Skeletal muscle satellite cell (primary cell): Measurements from ENCODE around the gene ARHGAP23.
"Not testable (repeated sequence)": the region's sequence is repeated elsewhere in the genome, so short reads cannot be mapped to it uniquely, and the experiment has no call there.

Source experiments
- H3K27me3 ChIP-seq: 2 replicates; pipeline ENCODE4 v1.7.0; 2013; ENCODE audit warnings: low read length; ENCODE audit not compliant: control insufficient read depth, insufficient read depth
- H3K36me3 ChIP-seq: 2 replicates; pipeline ENCODE4 v1.7.0; 2013; ENCODE audit warnings: mild to moderate bottlenecking, control low read depth, low read length; ENCODE audit not compliant: insufficient read depth
- H3K4me1 ChIP-seq: 2 replicates; pipeline ENCODE4 v1.7.0; 2013; ENCODE audit warnings: low read length; ENCODE audit not compliant: control insufficient read depth, insufficient read depth
- H3K4me2 ChIP-seq: 2 replicates; pipeline ENCODE4 v1.7.0; 2013; ENCODE audit warnings: mild to moderate bottlenecking, low read length
- H3K4me3 ChIP-seq: 2 replicates; pipeline ENCODE4 v1.7.0; 2013; ENCODE audit warnings: low read length
- H3K9ac ChIP-seq: 2 replicates; pipeline ENCODE4 v1.7.0; 2013; ENCODE audit warnings: mild to moderate bottlenecking, low read depth, low read length, moderate library complexity
- H3K9me3 ChIP-seq: replicated peaks from 2 replicates; pipeline ENCODE4 v1.7.0; 2013; ENCODE audit warnings: mild to moderate bottlenecking, control low read depth, low read length

Gene ARHGAP23

DNA sequence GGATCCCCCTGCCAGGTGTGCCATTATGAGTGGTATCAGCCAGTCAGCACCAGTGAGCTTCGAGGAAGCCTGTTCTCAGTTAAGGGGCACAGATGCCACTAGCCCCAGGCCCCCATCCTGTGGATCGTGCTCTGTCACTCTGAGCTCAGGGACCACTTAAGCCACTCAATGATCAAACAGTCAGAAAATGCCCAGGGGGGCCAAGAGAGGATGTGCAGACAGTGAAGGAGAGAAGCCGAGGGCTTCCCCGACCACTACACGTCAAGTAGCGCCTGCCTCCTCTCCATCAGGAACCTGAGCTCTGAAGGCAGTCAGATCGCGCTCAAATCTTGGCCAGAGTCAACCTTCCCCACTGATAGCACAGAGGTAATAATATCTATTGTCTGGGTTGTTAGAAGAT, 98.3 kb downstream of the ARHGAP23 start:
- not testable (repeated sequence) for H3K4me1 ChIP-seq, H3K4me2 ChIP-seq, H3K36me3 ChIP-seq

DNA sequence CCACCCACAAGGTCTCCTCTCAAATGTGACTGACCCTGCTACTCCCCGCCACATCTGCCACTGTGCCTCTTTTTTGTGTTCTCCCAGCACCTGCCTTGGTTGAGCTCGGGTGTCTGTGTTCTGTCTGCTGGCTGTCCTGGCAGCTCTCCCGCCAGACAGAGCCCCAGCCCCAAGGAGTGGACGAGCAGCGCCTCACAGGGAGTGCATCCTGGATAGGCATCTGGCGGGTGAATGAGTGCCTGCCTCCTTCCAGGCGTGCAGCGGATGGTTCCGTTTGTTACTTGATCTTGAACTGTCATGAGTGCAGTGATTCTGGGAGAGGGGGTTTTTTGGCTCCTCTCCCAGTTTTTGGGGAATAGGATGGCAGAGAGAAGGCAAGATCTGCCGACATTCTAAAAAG, 99.9 kb downstream of the ARHGAP23 start:
- not testable (repeated sequence) for H3K4me1 ChIP-seq, H3K4me2 ChIP-seq, H3K9me3 ChIP-seq, H3K36me3 ChIP-seq, H3K4me3 ChIP-seq, H3K9ac ChIP-seq
- H3K27me3 ChIP-seq, result peaks cover 20% of the 10 kb centered on the region

More for the DNA sequence above, 98.3 kb downstream of the ARHGAP23 start:
- H3K9me3 ChIP-seq, H3K4me3 ChIP-seq, H3K9ac ChIP-seq: not testable (repeated sequence)
- H3K27me3 ChIP-seq, result peaks cover 20% of the 10 kb centered on the region

DNA sequence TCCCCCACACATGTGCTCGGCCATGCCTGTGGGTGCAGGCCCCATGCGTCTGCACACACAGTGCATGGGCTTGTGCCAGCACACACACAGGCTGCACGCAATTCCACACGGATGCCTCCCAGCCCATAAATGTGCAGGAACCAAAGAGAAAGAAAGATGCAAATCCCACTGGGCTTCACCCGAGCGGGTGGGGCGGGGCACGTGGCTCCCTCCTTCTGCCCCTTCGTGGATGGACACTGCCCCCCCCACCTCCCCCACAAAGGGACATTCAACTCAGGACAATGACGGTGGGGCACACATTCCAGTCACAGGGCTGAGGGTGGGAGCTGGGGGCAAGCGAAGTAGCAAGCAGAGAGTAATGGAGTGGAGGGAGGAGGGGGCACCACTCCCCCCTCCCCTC, 102.6 kb downstream of the ARHGAP23 start:
- H3K9ac ChIP-seq, H3K4me1 ChIP-seq, H3K9me3 ChIP-seq, H3K4me3 ChIP-seq, H3K36me3 ChIP-seq, H3K4me2 ChIP-seq: not testable (repeated sequence)
- H3K27me3 ChIP-seq, result peaks cover 31% of the 10 kb centered on the region

DNA sequence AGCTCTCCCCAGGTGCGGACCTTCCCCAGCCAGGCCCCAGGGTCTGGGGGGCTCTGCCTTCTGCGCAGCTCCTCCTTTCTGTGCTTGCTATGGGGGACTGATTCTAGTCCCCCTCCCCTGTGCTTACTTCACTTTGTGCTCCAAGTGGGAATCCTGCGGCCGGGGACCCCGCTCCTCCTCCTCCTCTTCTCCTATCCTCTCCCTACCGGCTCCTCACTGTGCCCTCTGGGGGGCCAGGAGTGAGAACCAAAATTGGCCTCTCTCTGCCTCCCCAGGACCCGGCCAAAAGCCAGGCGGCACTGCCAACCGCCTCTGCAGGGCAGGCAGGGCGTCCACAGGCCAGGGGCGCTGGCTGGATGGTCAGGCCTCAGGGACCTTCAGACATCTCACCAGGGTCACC, 103.5 kb downstream of the ARHGAP23 start:
- not testable (repeated sequence) for H3K4me2 ChIP-seq, H3K4me3 ChIP-seq, H3K4me1 ChIP-seq, H3K36me3 ChIP-seq, H3K9ac ChIP-seq, H3K9me3 ChIP-seq
- peaks cover 39% of the 10 kb centered on the region for H3K27me3 ChIP-seq

DNA sequence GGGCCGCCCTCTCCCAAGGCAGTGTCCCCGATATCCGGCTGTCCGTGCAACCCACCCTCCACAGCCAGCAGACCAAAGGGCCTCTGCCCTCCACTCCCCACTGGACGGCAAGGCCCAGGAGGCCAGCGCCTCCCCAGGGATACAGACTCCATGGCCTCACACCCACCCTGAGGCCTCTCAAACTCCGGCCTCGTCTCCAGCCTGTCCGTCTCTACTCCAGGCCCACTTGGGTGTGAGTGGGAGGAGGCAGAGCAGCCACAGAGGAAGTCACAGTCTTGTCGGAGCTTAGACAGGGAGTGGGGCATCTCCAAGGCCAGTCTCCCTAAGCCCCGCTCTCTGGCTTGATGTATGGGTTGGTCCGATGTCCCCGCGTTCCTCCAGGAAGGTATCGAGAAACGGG, 104.2 kb downstream of the ARHGAP23 start:
- H3K4me1 ChIP-seq, result no peaks in the 10 kb centered on the region
- H3K4me2 ChIP-seq, result no peak overlapping the region
- no peaks in the 10 kb centered on the region for H3K36me3 ChIP-seq
- no peak overlapping the region for H3K9ac ChIP-seq
- peaks cover 39% of the 10 kb centered on the region for H3K27me3 ChIP-seq
- no peak overlapping the region for H3K4me3 ChIP-seq
- H3K9me3 ChIP-seq, result no peaks in the 10 kb centered on the region

DNA sequence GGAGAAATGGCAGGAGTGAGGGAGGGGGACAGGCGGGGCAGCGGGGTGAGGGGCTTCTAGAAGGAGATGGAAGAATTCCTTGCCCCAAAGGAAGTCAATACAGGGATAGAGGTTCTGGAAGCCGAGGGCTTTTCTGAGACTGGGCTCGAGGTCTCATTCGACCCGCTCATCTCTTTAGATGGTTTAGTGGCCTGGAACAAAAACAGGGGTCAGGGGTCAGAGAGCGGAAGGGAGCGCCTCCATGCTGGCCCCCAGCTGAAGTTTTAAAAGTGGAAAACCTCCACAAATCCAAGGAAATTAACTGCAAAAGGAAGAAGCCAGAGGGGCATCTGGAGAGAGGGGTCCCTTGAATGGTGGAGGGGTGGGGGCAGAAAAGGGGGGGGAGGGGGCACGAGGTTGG, 105.0 kb downstream of the ARHGAP23 start:
- no peaks in the 10 kb centered on the region for H3K4me1 ChIP-seq
- no peak overlapping the region for H3K4me2 ChIP-seq
- no peaks in the 10 kb centered on the region for H3K36me3 ChIP-seq
- H3K9ac ChIP-seq, result no peak overlapping the region
- peaks cover 34% of the 10 kb centered on the region for H3K27me3 ChIP-seq
- no peak overlapping the region for H3K4me3 ChIP-seq
- no peaks in the 10 kb centered on the region for H3K9me3 ChIP-seq

DNA sequence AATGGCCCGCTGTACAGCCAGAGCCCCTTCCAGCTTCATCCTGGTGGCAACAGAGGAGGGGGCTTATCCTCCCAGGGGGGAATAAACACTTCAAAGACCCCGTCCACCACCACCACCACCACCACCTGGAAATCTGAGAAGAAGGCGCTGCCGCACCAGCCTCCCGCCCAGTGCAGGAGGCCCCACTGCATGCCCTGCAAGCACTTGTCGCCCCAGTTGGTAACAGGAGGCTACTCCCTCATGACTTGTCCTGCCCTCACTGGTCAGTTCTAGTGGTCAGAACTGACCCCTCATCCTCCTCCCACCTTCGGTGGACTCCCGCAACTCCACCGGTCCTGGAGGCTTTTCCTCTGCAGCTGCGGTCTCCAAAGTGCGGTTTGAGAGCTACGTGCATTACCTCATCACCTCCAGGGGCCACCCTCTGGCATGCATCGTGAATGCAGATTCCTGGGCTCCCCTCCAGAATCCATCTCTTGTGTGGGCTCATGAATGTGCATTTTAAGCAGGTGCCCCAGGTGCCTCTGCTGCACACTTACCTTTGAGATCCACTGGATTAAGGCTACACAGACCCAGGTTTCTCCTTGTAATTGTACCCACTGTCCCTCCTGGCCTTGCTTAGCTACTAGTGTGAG, 105.7 kb downstream of the ARHGAP23 start:
- H3K9me3 ChIP-seq, result no peaks in the 10 kb centered on the region
- peaks cover 33% of the 10 kb centered on the region for H3K27me3 ChIP-seq
- no peak overlapping the region for H3K9ac ChIP-seq
- no peak overlapping the region for H3K4me2 ChIP-seq
- H3K36me3 ChIP-seq, result no peaks in the 10 kb centered on the region
- H3K4me3 ChIP-seq, result no peak overlapping the region
- no peaks in the 10 kb centered on the region for H3K4me1 ChIP-seq

DNA sequence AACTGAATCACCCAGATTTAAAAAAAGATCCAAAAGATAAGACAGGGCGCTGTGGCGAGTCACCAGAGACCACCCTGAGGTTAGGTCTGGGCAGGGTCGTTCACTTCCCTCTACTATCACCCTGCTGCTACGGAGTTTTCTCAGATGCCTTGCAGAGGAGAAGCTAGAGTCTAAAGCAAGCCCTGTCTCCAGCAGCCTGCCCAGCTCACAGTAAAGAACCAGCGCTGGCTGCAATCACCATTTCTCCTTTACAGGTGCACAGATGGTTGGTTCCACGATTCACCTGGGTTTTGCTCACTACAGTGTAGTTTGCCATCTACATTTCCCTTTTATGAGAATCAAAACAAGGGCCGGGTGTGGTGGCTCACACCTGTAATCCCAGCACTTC, 106.2 kb downstream of the ARHGAP23 start:
- H3K4me2 ChIP-seq, result no peak overlapping the region
- H3K9me3 ChIP-seq, result no peaks in the 10 kb centered on the region
- H3K9ac ChIP-seq, result no peak overlapping the region
- no peaks in the 10 kb centered on the region for H3K4me1 ChIP-seq
- no peak overlapping the region for H3K4me3 ChIP-seq
- H3K27me3 ChIP-seq, result peaks cover 35% of the 10 kb centered on the region
- H3K36me3 ChIP-seq, result no peaks in the 10 kb centered on the region

DNA sequence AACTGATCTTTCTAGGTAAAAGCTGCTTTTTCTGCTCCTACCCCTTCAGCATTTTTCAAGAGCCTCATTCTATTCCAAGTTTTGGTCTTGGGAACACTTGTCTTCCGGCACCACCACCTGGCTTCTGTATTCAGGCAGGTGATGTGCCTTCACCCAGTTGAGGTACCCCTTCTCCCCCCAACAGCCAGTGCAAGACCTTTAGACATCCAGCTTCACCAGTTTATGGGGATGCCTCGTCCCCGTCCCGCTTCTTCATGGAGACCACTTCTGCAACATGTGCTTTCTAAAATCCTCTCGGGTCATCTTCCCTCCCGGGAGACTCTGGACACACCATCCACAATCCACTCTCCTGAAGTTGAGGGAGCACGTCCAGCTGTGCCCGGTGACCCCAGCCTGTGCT, 107.6 kb downstream of the ARHGAP23 start:
- Histone ChIP-seq H3K4me1 (no peaks in the 10 kb centered on the region), H3K4me3 (no peak overlapping the region), H3K9ac (no peak overlapping the region), H3K27me3 (peaks cover 36% of the 10 kb centered on the region), H3K9me3 (no peaks in the 10 kb centered on the region), H3K36me3 (no peaks in the 10 kb centered on the region), H3K4me2 (no peak overlapping the region)

DNA sequence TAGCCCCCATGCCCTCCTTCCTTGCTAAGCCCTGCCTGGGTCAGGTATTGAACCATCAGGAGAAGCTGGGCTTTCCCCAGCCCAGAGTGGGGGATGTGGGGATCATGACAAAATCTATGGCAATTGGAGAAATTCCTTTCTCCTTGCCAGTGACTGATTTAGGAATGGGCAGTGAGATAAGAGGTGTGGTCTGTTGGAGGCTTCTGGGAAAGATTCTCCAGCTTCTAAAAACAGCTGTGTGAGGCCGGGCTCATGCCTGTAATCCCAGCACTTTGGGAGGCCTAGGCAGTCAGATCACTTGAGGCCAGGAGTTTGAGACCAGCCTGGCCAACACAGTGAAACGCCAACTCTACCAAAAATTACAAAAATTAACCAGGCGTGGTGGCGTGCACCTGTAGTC, 108.4 kb downstream of the ARHGAP23 start:
- no peak overlapping the region for H3K4me3 ChIP-seq
- H3K9ac ChIP-seq, result no peak overlapping the region
- no peaks in the 10 kb centered on the region for H3K9me3 ChIP-seq
- H3K4me2 ChIP-seq, result no peak overlapping the region
- H3K27me3 ChIP-seq, result peaks cover 36% of the 10 kb centered on the region
- no peaks in the 10 kb centered on the region for H3K36me3 ChIP-seq
- no peaks in the 10 kb centered on the region for H3K4me1 ChIP-seq

DNA sequence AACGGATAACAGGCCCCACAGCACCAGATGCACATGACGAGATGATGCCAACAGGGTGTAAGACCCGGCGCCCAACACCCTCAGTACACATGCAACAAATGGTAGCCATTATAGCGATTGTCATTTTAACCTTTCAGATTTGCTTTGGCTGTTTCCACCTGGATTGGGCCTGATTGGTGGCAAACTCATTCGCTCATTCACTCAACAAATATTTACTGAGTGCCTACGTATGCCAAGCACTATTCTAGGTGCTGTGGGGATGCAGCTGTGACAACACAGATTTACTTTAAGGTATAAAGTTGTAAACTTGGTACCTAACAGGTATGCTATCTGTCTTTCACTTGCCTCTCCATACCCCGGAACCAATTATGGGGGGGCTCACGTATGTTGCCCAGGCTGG, 110.6 kb downstream of the ARHGAP23 start:
- H3K27me3 ChIP-seq, result peaks cover 53% of the 10 kb centered on the region
- no peak overlapping the region for H3K4me2 ChIP-seq
- no peak overlapping the region for H3K9ac ChIP-seq
- H3K9me3 ChIP-seq, result no peaks in the 10 kb centered on the region
- no peak overlapping the region for H3K4me3 ChIP-seq
- no peaks in the 10 kb centered on the region for H3K4me1 ChIP-seq
- no peaks in the 10 kb centered on the region for H3K36me3 ChIP-seq

DNA sequence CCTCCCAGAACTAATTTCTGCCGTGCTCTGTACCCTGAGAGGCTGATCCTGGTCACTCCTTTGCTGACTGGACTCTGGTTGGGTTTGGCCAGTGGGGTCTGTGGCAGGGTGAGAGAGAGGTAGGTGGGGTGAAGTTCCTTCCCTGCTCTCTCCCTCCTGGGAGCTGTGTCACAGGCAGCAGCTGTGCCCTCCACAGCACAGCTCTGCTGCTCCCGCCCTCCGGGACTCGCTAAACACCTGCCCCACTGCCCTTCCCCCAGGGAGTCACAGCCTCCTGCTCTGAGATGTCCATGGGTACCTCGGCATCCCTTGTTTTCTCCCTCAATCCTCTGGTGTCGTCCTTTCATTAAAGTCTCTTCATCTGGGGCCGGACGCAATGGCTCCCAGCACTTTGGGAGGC, 111.1 kb downstream of the ARHGAP23 start:
- H3K36me3 ChIP-seq, result no peaks in the 10 kb centered on the region
- no peaks in the 10 kb centered on the region for H3K4me1 ChIP-seq
- no peak overlapping the region for H3K9ac ChIP-seq
- peaks cover 54% of the 10 kb centered on the region for H3K27me3 ChIP-seq
- no peak overlapping the region for H3K4me2 ChIP-seq
- H3K9me3 ChIP-seq, result no peaks in the 10 kb centered on the region
- no peak overlapping the region for H3K4me3 ChIP-seq
